OCI-LY1 (cell line): Measurements from ENCODE around the gene C1orf35.

Experiments
- H2AFZ ChIP-seq: fragments of 200-600 bp; sonication (generic), shearing (Covaris generic); 2 replicates; pipeline ENCODE4 v1.6.0; 2014; ENCODE audit warnings: antibody characterized with exemption, mild to moderate bottlenecking, low read length
- H3F3A ChIP-seq: fragments of 200-600 bp; sonication (generic), shearing (Covaris generic); 2 replicates; pipeline ENCODE4 v1.6.0; 2014; ENCODE audit warnings: mild to moderate bottlenecking, antibody characterized with exemption, low read length, moderate library complexity; ENCODE audit not compliant: insufficient read depth
- H3K27ac ChIP-seq: fragments of 200-600 bp; sonication (generic); 2 replicates; pipeline ENCODE4 v1.5.1; 2014; ENCODE audit warnings: low read length, mixed run types, mild to moderate bottlenecking, low read depth; ENCODE audit not compliant: poor library complexity, severe bottlenecking
- H3K27me3 ChIP-seq: fragments of 200-600 bp; sonication (generic); 2 replicates; pipeline ENCODE4 v1.6.0; 2014; ENCODE audit warnings: antibody characterized with exemption, mild to moderate bottlenecking, low read length, moderate library complexity; ENCODE audit not compliant: insufficient read depth
- H3K36me3 ChIP-seq: fragments of 200-600 bp; sonication (generic); 2 replicates; pipeline ENCODE4 v1.6.1; 2014; ENCODE audit warnings: mild to moderate bottlenecking, antibody characterized with exemption, low read length, moderate library complexity, mixed read lengths; ENCODE audit not compliant: insufficient read depth
- H3K4me1 ChIP-seq: fragments of 200-600 bp; sonication (generic); 2 replicates; pipeline ENCODE4 v1.5.1; 2014; ENCODE audit warnings: mild to moderate bottlenecking, low read length, moderate library complexity; ENCODE audit not compliant: insufficient read depth, severe bottlenecking
- H3K4me2 ChIP-seq: fragments of 200-600 bp; sonication (generic), shearing (Covaris generic); 2 replicates; pipeline ENCODE4 v1.6.1; 2014; ENCODE audit warnings: low read length
- H3K4me3 ChIP-seq: fragments of 200-600 bp; sonication (generic); 2 replicates; pipeline ENCODE4 v1.5.1; 2014; ENCODE audit warnings: low read length, low read depth, mild to moderate bottlenecking, mixed read lengths; ENCODE audit not compliant: poor library complexity, severe bottlenecking
- H3K79me2 ChIP-seq: fragments of 200-600 bp; shearing (Covaris generic); 2 replicates; pipeline ENCODE4 v1.6.1; 2016; ENCODE audit warnings: mixed run types, low read length, mixed read lengths; ENCODE audit not compliant: insufficient read depth
- H3K9ac ChIP-seq: fragments of 200-600 bp; sonication (generic), shearing (Covaris generic); 2 replicates; pipeline ENCODE4 v1.6.1; 2014; ENCODE audit warnings: mild to moderate bottlenecking, low read length, mixed read lengths
- H3K9me2 ChIP-seq: fragments of 200-600 bp; sonication (generic), shearing (Covaris generic); 2 replicates; pipeline ENCODE4 v1.6.1; 2014; ENCODE audit warnings: low read depth, mild to moderate bottlenecking, low read length, mixed read lengths
- H3K9me3 ChIP-seq: fragments of 200-600 bp; shearing (Covaris generic); 2 replicates; pipeline ENCODE4 v1.6.1; 2014; ENCODE audit warnings: low read length, mixed read lengths
- H4K20me1 ChIP-seq: fragments of 200-600 bp; sonication (generic), shearing (Covaris generic); 2 replicates; pipeline ENCODE4 v1.6.0; 2016; ENCODE audit warnings: mild to moderate bottlenecking, low read length; ENCODE audit not compliant: insufficient read depth
- EZH2 ChIP-seq: fragments of 200-600 bp; sonication (generic), shearing (Covaris generic); IDR thresholded peaks from 2 replicates; pipeline ENCODE4 v1.8.0; 2017; ENCODE audit warnings: borderline replicate concordance, mixed run types, mild to moderate bottlenecking, antibody characterized with exemption, low read length, moderate library complexity, mixed read lengths
- TF ChIP-seq, protein P1 (sequence below): fragments of 200-600 bp; sonication (generic), shearing (Covaris generic); IDR thresholded peaks from 2 replicates; pipeline ENCODE4 v1.5.1; 2017; ENCODE audit warnings: mild to moderate bottlenecking, antibody characterized with exemption, low read length, moderate library complexity, mixed read lengths

Gene C1orf35

DNA sequence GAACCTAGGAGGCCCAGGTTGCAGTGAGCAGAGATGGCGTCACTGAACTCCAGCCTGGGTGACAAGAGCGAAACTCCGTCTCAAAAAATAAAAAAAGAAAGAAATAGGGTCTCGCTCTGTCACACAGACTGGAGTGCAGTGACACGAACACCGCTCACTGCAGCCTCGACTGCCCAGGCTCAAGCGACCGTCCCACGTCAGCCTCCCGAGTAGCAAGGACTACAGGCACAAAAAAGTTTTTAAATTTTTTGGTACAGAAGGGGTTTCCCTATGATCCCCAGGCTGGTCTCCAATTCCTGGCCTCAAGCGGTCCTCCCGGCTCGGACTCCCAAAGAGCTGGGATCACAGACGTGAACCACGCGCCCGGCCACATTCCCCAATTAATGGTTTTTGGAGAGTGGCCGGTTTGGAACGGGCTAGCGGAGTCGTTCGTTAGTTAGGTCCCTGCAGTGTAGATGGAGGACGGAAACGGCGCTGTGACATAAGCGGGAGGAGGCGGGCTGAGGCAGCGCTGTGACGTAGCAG lies 36.3 kb upstream of the C1orf35 start:
- peaks cover 51% of the 10 kb centered on the region for H3K4me1 ChIP-seq
- H3K9ac ChIP-seq = peak overlapping the region; percentile 71
- no peak overlapping the region for H2AFZ ChIP-seq
- no peaks in the 10 kb centered on the region for H3K9me2 ChIP-seq
- H3F3A ChIP-seq = no peaks in the 10 kb centered on the region
- no peaks in the 10 kb centered on the region for H4K20me1 ChIP-seq
- H3K79me2 ChIP-seq = peaks cover 27% of the 10 kb centered on the region; the same call in 1 of the 2 replicates
- peak overlapping the region; percentile 80 for H3K4me3 ChIP-seq
- TF ChIP-seq, protein P1, sequence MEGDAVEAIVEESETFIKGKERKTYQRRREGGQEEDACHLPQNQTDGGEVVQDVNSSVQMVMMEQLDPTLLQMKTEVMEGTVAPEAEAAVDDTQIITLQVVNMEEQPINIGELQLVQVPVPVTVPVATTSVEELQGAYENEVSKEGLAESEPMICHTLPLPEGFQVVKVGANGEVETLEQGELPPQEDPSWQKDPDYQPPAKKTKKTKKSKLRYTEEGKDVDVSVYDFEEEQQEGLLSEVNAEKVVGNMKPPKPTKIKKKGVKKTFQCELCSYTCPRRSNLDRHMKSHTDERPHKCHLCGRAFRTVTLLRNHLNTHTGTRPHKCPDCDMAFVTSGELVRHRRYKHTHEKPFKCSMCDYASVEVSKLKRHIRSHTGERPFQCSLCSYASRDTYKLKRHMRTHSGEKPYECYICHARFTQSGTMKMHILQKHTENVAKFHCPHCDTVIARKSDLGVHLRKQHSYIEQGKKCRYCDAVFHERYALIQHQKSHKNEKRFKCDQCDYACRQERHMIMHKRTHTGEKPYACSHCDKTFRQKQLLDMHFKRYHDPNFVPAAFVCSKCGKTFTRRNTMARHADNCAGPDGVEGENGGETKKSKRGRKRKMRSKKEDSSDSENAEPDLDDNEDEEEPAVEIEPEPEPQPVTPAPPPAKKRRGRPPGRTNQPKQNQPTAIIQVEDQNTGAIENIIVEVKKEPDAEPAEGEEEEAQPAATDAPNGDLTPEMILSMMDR = no peak
- no peak for TF ChIP-seq EZH2
- H3K9me3 ChIP-seq = no peaks in the 10 kb centered on the region
- H3K27me3 ChIP-seq = no peaks in the 10 kb centered on the region
- H3K27ac ChIP-seq = peak overlapping the region; percentile 78
- H3K36me3 ChIP-seq = no peaks in the 10 kb centered on the region
- peak overlapping the region; percentile 59 for H3K4me2 ChIP-seq

DNA sequence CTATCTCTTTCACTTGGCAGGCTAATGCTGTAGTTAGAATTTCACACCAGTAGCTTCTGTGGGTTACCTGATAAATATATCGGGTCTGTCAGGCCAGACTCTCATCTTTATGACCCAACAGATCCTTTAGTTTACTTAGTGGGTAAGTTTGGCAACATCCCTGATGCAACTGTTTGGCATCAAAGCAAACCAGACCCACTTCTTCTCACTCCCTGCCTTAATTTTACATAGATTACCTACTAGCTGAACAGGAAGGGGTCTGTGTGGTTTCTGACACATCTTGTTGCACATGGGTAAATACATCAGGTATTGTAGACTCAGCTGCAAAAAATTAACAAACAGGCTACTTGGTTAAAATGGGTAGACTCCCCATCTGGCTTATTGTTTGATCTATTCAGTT lies 33.8 kb upstream of the C1orf35 start:
- Histone ChIP-seq H3K9ac (no peak overlapping the region), H3F3A (no peaks in the 10 kb centered on the region), H3K4me1 (peaks cover 27% of the 10 kb centered on the region), H3K4me2 (no peak overlapping the region), H3K79me2 (peaks cover 13% of the 10 kb centered on the region; the same call in 1 of the 2 replicates), H3K27me3 (no peaks in the 10 kb centered on the region), H2AFZ (no peak overlapping the region), H3K36me3 (no peaks in the 10 kb centered on the region), H3K9me2 (no peaks in the 10 kb centered on the region), H4K20me1 (no peaks in the 10 kb centered on the region), H3K27ac (no peak overlapping the region), H3K4me3 (no peak overlapping the region), H3K9me3 (no peaks in the 10 kb centered on the region)
- TF ChIP-seq, protein P1 = no peak
- TF ChIP-seq EZH2 = no peak

DNA sequence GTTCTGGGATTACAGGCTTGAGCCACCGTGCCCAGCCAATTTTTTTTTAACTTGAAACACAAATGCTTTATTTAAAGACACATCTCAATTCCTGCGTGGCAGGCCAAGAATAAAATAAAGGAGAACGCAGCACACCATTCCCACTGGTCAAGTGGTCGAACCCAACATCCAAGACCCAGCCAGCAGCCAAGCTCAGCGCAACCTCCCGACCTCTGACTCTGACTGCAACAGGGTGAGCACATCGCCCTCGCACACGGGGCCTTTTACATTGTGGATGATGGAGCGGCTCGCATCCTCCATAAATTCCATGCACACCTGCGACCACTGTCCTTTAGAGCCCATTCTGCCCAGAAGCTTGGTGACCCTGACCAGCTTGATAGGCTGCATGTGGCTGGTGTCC lies 31.5 kb upstream of the C1orf35 start:
- Histone ChIP-seq H3K9ac (no peak overlapping the region), H3K27me3 (no peaks in the 10 kb centered on the region), H3K9me3 (no peaks in the 10 kb centered on the region), H3K27ac (no peak overlapping the region), H3K4me1 (peaks cover 20% of the 10 kb centered on the region), H3K36me3 (no peaks in the 10 kb centered on the region), H4K20me1 (no peaks in the 10 kb centered on the region), H3K4me3 (no peak overlapping the region), H2AFZ (no peak overlapping the region), H3K4me2 (no peak overlapping the region), H3F3A (no peaks in the 10 kb centered on the region), H3K9me2 (no peaks in the 10 kb centered on the region), H3K79me2 (no peaks in the 10 kb centered on the region)
- no peak for TF ChIP-seq EZH2
- TF ChIP-seq, protein P1 = no peak
